BJ (cell line): ENCODE data around the gene BLTP2. TPM values are rescaled to one million over a fixed set of nuclear protein-coding genes. Genes with fewer than 3 reads are reported as not detected.

ENCODE experiments used
- CTCF ChIA-PET: fragments of 350-600 bp; formaldehyde crosslinking; extraction: SDS; loops from one replicate; lab custom pipeline; 2021; ENCODE audit warnings: antibody characterized with exemption, inconsistent platforms; lab: Yijun Ruan, JAX
- POLR2A ChIA-PET: fragments of 300-600 bp; sonication (Branson Sonifier 250); formaldehyde crosslinking; extraction: SDS; loops from one replicate; lab custom pipeline; 2021; ENCODE audit warnings: antibody characterized with exemption; lab: Charles Lee
- DNase-seq: peaks from one replicate; pipeline ENCODE4 v3.0.0-alpha.2; 2011; ENCODE audit warnings: low read depth
- H3K27me3 ChIP-seq: 2 replicates; pipeline ENCODE4 v1.6.0; 2011; ENCODE audit warnings: low read length; ENCODE audit not compliant: control insufficient read depth, insufficient read depth
- H3K36me3 ChIP-seq: 2 replicates; pipeline ENCODE4 v1.5.1; 2011; ENCODE audit warnings: low read length; ENCODE audit not compliant: control insufficient read depth, insufficient read depth
- H3K4me3 ChIP-seq: 2 replicates; pipeline ENCODE4 v1.5.1; 2011; ENCODE audit warnings: low read depth, mild to moderate bottlenecking, control low read depth, low read length
- polyA plus RNA-seq: library from polyadenylated mRNA; depleted of rRNA; stranded (reverse); fragments of >200 nt; gene quantifications from 2 replicates; pipeline ENCODE4 v1.2.3, GENCODE V29; 2011
- TF ChIP-seq, protein P1 (sequence below): IDR thresholded peaks from 2 replicates; pipeline ENCODE4 v1.5.1; 2011; ENCODE audit warnings: low read depth, mild to moderate bottlenecking, control low read depth, inconsistent platforms, low read length, moderate library complexity; ENCODE audit not compliant: insufficient read depth

The BLTP2 gene
- polyA plus RNA-seq, 1 experiment: 206 TPM

DNA sequence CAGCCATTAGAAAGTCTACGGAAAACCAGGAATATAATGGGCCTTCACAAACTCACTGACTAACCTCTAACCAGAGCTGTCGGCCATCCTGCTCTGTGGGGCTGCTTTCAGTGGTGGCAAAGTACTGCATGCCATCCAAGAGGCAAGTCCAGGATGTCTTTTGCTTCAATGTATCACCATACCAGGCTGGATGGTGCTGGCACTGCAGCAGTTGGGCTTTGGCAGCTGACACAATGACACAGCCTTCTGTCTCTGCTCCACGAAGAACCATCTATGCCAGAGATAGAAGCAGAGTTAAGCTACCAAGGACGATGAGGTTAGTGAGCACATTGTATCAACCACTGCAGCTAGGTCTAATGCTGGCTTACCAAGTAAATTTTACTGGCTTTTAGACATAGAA is 21.3 kb downstream of the BLTP2 start:
- Histone ChIP-seq H3K4me3 (no peak overlapping the region), H3K27me3 (no peaks in the 10 kb centered on the region), H3K36me3 (peaks cover 11% of the 10 kb centered on the region)
- ChIA-PET POLR2A (no interaction called here), CTCF (interaction anchor here (0.5 to 4.4 kb wide), 5 partner anchors 11 to 278 kb away, joined by 3 to 21 read pairs (median 4); partner anchors contain the start of gene BLTP2)
- no peak for DNase-seq
- TF ChIP-seq, protein P1, sequence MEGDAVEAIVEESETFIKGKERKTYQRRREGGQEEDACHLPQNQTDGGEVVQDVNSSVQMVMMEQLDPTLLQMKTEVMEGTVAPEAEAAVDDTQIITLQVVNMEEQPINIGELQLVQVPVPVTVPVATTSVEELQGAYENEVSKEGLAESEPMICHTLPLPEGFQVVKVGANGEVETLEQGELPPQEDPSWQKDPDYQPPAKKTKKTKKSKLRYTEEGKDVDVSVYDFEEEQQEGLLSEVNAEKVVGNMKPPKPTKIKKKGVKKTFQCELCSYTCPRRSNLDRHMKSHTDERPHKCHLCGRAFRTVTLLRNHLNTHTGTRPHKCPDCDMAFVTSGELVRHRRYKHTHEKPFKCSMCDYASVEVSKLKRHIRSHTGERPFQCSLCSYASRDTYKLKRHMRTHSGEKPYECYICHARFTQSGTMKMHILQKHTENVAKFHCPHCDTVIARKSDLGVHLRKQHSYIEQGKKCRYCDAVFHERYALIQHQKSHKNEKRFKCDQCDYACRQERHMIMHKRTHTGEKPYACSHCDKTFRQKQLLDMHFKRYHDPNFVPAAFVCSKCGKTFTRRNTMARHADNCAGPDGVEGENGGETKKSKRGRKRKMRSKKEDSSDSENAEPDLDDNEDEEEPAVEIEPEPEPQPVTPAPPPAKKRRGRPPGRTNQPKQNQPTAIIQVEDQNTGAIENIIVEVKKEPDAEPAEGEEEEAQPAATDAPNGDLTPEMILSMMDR: no peak

DNA sequence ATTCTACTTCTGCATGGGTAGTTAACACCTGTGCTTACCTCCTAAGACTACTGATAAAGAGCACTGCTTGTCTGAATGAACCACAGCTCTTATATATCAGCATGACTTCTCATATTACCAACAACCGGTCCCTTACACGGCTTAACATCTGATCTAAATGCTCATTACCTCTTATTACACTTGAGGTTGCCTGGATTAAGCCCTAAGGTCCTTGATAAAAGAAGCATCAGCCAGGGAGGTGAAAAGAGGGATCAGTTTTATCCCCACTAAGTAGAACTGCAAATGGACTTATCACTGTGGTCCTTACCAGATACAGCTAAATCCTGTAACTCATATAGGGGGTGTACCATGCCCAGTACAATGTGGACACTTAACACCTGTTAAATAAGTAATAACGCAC is 22.8 kb downstream of the BLTP2 start:
- TF ChIP-seq, protein P1: no peak
- ChIA-PET CTCF (interaction anchor here (1.0 to 4.4 kb wide), 2 partner anchors 9 to 74 kb away, joined by 3 to 21 read pairs; no protein-coding TSS in a partner anchor), POLR2A (no interaction called here)
- DNase-seq: no peak
- Histone ChIP-seq H3K27me3 (no peaks in the 10 kb centered on the region), H3K36me3 (peaks cover 11% of the 10 kb centered on the region), H3K4me3 (no peak overlapping the region)

DNA sequence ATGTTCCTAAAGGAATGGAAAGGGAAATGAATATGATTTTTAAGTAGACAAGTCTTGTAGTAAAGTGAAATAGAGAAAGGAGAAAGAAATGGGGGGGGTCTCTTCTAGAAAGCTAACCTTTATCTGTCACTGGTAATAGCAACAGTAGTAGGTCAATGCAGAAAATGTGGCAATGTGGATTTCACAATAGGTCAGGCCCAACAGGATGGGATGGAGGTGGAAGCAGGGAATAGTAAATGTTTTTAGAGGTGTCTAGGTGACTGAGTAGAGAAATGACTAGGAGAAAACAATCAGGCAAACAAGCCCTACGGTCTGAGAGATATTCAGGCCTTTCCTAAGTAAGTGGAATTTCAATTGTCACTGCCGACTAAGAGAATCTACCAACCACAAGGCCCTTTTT is 24.9 kb downstream of the BLTP2 start:
- no peak for DNase-seq

DNA sequence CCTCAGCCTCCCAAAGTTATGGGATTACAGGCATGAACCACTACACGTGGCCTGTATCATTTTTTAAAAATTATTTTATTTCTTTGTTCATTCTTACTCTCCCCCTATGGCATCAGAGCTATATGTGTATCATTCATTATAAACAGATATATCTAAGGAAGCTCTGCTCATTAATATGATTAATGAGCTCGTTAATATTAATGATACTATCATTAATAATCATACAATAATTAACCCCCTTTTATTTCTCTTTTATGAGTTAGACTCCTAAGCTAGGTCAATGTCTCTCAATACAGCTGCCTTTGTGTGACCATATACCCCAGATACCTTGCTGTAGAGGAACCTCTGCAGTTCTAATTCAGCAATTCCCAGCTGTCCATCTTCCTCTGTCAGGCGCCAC is 26.5 kb downstream of the BLTP2 start:
- no peaks in the 10 kb centered on the region for H3K27me3 ChIP-seq
- DNase-seq: no peak
- TF ChIP-seq, protein P1: no peak
- peaks cover 18% of the 10 kb centered on the region for H3K36me3 ChIP-seq
- ChIA-PET POLR2A (interaction anchor here (0.6 kb wide), 1 partner anchor 344 kb away, joined by 19 read pairs; no protein-coding TSS in a partner anchor), CTCF (interaction anchor here (1.3 to 2.4 kb wide), 2 partner anchors 9 to 26 kb away, joined by 4 to 14 read pairs; no protein-coding TSS in a partner anchor)
- H3K4me3 ChIP-seq: no peak overlapping the region

More for the DNA sequence above, 24.9 kb downstream of the BLTP2 start:
- CTCF ChIA-PET: interaction anchor here (0.9 to 2.4 kb wide), 4 partner anchors 10 to 79 kb away, joined by 3 to 14 read pairs (median 3); no protein-coding TSS in a partner anchor
- POLR2A ChIA-PET: no interaction called here
- H3K36me3 ChIP-seq: peaks cover 21% of the 10 kb centered on the region
- H3K4me3 ChIP-seq: no peak overlapping the region
- no peaks in the 10 kb centered on the region for H3K27me3 ChIP-seq
- TF ChIP-seq, protein P1: no peak

DNA sequence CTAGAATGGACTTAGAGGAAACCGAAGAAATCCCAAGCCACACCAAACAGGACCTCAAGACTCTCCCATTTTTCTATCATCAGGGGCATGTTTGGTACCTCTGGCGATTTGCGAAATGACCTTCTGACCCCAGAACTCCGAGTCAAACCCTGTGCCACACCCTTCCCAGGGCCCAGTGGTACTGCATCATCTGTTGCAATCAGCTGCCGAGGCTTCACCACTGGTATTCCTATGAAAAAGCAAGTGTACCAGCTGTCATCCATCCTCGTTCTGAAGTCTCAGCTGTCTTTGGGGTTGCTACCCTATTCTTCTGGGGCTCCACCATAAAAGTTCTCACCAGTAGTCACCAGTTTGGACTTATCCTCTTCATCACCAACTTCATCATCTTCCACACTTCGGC is 28.7 kb downstream of the BLTP2 start:
- no peak for DNase-seq
- Histone ChIP-seq H3K27me3 (no peaks in the 10 kb centered on the region), H3K4me3 (no peak overlapping the region), H3K36me3 (peaks cover 18% of the 10 kb centered on the region)
- CTCF ChIA-PET: interaction anchor here (1.0 to 1.3 kb wide), 2 partner anchors 31 to 65 kb away, joined by 3 to 4 read pairs; no protein-coding TSS in a partner anchor
- POLR2A ChIA-PET: no interaction called here
- TF ChIP-seq, protein P1: no peak
